Jurkat, Clone E6-1 (cell line): Measurements from ENCODE around the gene IGIP.

Experiments used
- DNase-seq: peaks from one replicate; pipeline ENCODE4 v3.0.0-alpha.2; 2011; ENCODE audit warnings: low read depth, low spot score
- H3K4me3 ChIP-seq: 2 replicates; pipeline ENCODE4 v1.5.1; 2011; ENCODE audit warnings: mild to moderate bottlenecking, low read length, control low read depth, moderate library complexity

IGIP gene

DNA sequence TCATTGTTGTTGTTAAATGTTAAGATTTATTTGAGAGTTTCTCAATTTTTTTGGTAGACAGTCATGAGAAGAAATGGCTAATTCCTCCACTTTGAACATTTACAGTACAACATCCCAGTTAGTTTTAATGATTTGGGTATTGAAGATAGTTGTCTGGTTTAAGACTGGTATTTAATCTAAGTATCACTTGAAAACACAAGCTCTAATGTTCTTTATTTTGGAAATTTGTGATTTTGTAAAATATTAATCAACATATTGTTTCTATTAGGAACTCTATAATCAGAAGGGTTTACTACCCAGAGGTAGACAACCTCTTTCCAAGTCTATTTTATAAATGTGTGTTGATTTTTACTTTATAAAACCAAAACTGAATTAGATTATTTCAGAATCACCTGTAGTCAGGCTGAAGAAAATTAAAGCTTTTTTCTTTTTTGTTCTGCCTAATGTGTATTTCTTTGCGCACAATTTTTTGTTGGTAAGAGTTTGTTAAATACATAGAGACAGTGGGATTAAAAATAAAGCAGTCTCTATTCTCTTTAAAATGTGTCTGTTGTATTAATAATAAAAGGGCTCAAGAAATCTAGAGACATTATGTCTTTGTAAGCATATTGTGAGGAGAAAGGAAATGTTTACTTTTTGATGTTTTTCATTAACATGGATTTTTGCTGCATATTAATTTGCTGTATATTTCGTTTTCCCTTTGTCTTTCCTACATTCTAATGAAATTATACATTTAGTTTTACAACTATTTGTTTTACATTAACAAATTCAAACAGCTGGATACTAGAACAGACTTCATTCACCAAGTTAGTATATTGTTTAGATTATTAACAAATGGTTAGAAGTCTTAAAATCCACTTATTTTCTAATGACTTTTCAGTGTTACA is 15.7 kb upstream of the IGIP start:
- DNase-seq: no peak
- H3K4me3 ChIP-seq: no peak overlapping the region

DNA sequence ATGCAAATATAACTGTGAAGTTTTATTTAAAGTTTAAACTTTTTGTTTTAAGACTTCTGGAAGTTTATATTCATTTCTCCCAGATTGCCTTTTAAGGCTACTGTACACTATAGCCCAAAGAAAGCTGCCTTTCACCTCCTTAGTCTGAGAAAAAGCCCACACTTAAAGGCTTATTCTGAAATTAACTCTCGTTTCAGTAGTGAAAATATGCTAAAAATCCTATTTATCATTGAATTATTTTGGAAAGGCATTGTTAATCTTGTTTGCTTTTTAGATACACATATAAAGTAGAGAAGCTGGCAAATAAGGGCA is 15.1 kb upstream of the IGIP start:
- DNase-seq: no peak
- H3K4me3 ChIP-seq: no peak overlapping the region

DNA sequence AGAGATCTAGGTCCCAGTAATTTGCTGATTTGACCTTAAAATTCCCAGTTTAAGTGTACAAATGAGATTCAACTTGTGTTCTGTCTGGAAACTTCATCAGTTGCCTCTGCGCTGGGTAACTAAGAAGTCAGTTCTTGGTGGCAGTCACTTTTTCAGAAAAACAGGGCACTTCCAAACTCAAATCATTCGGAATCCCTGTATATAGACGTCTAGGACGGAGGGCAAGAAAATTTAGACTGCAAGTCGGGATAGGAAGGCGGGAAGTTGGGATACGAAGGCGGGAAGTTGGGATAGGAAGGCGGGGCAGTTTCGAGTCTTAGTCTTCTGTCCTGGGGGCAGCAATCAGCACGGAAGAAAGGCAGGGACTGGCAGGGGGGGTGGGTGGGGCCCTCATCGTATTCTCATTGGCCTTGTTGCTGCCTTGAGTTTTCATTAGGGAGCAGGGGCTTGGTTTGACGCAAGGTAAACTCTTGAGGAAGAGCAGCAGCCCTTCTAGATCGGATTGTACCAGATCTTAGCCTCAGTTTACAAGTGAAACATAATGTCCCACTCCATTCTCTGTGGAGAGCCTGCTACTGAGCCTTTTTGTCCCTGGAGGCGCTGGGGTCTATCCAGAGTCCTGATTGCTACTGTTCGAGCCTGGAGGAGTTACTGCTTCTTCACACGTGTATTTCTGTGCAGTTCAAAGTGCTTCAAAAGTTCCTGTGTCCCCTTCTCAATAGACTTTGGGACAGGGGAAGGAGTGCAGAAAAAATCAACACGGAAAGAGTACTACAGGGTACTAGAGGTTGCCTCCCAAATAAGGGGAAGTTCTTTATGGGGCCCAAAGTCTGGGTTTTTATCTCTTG is 14.5 kb upstream of the IGIP start:
- no peak for DNase-seq
- H3K4me3 ChIP-seq: no peak overlapping the region

DNA sequence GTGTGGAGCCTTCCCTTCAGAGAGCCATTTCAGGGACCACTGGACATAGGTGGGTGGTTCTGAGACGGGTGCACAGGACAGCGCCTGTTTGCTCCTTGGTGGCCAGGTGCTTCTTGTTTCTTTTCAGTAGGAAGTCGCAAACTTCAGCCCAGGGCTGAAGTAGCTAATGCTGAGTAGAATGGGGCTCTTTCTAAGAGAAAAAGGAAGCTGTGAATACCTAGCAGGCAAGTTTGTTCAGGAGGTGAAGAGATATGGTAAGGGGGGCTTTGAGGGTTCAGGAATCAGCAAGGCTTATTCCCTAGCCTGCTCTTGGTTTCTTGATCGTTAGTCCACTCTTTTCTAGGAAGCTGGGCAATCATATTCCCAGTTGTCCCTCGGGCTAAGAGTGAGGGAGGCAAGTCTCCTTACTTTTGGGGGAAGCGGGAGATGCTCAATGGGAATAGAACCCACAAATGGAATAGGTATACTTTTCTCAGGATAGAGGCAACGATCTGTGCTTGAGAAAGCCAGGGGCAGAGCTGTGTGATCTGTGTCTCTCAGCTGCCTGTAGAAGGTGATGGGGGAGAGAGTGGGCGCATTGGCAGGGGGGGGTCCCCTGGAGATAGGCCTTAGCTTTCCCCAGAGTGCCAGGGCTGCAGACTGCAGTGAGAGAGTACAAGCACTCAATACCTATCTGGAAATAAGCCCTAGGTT is 13.7 kb upstream of the IGIP start:
- H3K4me3 ChIP-seq: no peak overlapping the region
- no peak for DNase-seq

DNA sequence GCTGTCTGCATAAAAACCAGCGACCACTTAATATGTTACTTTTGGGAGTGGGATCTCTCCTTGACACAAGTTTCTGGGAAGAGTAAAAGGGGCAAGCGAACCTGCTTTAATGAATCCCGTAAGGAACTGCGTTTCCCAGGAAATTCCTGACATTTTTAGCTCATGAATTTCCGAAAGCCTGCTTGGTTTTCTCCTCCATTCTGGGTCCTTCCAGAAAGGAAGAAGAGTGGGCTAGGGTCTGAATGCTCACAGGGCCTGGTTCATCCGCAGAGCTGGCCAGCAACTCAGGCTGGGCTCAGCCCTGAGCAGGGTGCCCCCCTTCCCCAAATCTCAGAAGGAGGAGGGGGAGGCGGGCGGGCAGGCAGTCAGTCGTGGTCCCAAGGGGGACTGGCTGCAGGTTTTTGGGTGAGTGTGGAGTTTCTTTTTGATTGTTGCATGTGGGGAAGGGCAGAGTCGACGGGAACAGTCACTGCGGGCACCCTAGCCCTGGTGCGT is 13.0 kb upstream of the IGIP start:
- peak overlapping the region; percentile 76 for H3K4me3 ChIP-seq
- no peak for DNase-seq

DNA sequence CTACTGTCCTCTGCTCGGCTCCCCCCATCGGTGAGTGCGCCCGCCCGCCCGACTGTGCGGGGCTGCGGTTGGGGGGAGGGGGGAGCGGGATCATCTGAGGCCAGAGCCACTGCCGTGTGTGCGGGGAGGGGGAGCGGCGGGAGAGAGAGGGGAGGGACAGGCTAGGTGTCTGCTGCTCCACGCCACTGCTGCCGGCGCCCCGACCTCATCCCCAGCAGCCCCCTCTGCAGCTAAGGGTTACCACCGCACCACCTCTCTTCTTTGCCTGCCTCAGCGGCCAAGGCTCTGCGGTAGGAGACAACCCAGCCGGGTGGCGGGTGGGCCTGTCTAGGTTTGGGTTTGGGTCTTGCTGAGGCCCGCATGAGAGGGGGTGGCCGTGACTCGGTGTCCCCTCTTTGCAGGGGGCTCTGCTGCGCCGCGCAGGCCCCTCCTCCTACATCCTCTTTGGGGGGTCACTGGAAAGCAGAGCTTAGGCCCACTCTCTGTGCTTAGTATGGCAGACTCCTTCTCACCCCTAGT is 12.5 kb upstream of the IGIP start:
- DNase-seq: no peak

DNA sequence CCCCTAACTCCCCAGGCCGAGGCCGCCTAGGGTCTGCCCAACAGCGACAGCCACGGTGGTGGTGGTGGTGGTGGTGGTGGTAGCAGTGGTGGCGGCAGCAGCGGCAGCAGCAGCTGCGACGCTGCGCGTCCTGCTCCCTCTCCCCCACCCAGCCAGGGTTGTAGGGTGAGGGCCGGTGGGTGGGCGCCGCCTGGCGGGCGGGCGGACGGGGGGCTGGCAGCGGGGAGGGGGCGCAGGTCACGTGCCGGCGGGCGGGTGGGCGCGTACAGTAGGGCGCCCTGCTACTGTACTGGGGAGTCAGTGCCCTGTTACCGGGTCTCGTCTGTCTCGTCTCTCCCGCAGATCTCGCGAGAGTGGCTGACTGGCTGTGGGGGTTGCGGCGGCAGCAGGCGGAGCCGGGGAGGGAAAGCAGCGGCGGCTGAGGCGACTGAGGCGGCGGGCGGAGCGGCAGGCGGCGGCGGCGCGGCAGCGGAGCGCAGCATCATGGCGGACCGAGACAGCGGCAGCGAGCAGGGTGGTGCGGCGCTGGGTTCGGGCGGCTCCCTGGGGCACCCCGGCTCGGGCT is 12.0 kb upstream of the IGIP start, which contains the start of gene PURA:
PURA (plus strand) TSS at position 411 of the 565 bp plus-strand sequence; CDS start at position 484, 73 bp downstream.
- DNase-seq: peak; percentile 92
- H3K4me3 ChIP-seq: peak within 1 kb of the TSS; percentile 76

More for the DNA sequence above, 12.5 kb upstream of the IGIP start:
- H3K4me3 ChIP-seq: peak overlapping the region; percentile 76

DNA sequence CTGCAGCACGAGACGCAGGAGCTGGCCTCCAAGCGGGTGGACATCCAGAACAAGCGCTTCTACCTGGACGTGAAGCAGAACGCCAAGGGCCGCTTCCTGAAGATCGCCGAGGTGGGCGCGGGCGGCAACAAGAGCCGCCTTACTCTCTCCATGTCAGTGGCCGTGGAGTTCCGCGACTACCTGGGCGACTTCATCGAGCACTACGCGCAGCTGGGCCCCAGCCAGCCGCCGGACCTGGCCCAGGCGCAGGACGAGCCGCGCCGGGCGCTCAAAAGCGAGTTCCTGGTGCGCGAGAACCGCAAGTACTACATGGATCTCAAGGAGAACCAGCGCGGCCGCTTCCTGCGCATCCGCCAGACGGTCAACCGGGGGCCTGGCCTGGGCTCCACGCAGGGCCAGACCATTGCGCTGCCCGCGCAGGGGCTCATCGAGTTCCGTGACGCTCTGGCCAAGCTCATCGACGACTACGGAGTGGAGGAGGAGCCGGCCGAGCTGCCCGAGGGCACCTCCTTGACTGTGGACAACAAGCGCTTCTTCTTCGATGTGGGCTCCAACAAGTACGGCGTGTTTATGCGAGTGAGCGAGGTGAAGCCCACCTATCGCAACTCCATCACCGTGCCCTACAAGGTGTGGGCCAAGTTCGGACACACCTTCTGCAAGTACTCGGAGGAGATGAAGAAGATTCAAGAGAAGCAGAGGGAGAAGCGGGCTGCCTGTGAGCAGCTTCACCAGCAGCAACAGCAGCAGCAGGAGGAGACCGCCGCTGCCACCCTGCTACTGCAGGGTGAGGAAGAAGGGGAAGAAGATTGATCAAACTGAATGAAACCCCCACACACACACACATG is 11.2 kb upstream of the IGIP start:
- peak overlapping the region; percentile 76 for H3K4me3 ChIP-seq
- no peak for DNase-seq

DNA sequence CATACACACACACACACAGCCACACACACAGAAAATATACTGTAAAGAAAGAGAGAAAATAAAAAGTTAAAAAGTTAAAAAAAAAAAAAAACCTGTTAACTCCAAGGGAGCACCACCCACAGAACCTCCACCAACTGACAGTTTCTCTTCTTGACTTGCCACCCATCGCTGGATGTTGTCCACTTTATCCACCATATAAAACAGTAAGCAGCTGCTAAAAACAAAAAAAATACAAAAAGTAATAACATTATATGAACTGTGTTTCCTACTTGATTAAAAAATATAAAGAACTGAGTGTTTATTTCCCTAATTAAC is 10.6 kb upstream of the IGIP start:
- DNase-seq: no peak
- H3K4me3 ChIP-seq: peak overlapping the region; percentile 76

DNA sequence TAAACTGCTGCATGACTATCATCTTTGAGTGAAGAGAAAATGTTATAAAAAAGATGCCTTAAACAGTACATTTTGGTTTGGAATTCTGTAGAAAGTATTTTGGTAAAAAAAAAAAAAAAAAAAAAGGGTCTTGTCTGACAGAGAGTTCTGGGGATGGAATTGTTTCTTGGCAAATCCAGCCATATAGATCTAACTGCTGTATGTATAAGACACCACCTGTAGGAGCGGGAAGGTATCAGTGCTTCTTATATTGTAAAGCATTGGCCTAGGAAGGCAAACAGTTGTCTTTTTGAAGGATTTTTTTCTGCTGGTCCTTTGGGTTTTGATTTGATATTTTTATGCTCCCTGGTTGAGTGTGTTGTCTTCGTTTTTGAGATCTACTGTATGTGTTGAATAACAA is 9.0 kb upstream of the IGIP start:
- no peak overlapping the region for H3K4me3 ChIP-seq
- no peak for DNase-seq

DNA sequence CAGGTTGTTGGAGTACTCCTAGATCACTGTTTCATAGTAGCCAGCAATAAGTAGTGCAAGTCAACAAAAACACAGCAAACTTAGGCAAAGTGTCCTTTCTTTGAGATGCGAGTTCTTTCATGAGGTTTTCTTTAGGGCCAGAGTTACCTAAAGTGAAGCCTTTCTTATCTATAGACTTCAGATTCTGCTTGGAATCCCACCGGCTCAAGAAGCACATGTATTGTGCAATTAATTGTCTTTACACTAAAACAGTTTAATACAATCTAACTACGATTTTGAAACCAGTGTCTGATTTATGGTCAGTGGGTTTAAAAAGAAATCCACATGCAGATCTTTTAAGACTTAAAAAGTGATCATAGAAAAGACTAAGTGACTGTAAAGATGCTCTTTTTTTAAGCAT is 8.2 kb upstream of the IGIP start:
- no peak overlapping the region for H3K4me3 ChIP-seq

DNA sequence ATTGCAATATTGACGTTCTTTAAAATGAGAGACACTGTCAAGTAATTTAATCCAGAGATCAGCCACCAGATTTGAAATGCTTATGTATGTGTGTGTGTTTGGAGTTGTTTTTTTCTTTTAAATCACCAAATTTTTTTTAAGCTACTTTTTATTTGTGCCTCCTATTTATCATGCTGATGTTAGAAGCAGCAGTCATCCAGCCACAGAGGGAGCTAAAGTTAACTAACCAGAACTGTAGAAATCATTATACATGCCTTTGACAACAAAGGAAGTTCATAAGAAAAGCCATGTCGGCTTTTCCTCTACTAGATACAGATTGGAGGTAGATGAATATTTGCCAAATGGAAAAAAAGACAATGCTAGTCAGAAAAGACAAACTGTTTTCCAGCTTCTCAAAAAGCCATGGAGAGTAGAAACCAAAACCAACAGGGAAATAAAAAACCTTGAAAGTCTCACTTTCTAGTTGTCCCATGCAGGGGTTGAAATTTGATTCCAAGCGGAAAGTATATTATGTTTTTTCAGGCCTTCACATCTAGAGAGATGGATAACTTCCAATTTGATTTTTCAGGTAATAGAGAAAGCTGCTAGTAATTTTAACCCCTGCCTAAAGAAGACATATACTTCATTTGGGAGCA is 7.3 kb upstream of the IGIP start:
- no peak for DNase-seq
- no peak overlapping the region for H3K4me3 ChIP-seq

More for the DNA sequence above, 8.2 kb upstream of the IGIP start:
- DNase-seq: no peak

DNA sequence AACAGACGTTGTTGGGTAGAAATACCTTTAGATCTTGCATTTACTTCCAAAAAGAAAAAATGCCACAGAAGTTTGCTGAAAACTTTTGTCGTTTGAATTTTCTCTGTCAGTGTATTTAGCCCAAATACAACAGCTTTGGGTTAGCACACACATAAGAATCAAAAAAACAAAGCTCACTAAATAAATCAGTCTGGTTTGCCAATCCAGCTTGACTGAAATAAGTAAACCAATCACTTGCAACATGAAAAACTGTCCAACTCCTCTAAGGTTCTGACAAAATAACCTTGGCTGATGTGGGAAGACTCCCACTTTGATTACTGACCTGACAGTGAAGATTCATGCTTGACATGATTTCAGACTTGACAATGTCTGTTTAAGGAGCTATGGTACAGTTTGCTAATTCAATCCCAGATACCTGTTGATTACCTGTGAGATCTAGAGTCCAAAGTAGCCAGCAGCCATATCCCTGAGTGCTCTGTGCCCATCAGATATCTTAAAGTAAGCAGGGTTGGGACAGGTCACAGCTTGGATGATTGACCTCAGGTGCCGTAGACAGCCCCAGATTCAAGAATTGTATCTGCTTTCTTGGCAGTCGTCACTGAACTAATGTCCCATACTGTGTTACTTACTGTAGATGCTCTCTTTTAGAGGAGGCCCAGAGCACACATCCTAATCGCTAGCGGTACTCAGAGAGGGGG is 727 bp downstream of the IGIP start:
- no peak overlapping the region for H3K4me3 ChIP-seq
- no peak for DNase-seq

DNA sequence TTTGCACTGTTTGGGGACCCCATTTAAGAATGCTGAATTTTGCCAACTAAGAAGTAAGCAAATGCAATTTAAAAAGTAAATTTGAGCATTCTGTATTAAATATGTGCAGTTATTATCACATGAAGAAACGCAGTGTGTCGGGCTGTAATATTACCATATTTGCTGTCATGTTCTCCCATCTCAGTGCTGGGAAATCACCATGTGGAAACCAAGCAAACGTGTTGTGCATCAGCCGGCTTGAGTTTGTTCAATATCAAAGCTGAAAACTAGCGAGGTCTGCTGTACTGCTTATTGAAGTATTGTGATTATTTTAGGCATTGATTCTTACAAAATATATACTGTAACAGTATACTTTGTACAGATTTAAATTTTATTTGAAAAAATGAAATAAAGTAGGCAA is 2.6 kb downstream of the IGIP start:
- DNase-seq: no peak
- no peak overlapping the region for H3K4me3 ChIP-seq

DNA sequence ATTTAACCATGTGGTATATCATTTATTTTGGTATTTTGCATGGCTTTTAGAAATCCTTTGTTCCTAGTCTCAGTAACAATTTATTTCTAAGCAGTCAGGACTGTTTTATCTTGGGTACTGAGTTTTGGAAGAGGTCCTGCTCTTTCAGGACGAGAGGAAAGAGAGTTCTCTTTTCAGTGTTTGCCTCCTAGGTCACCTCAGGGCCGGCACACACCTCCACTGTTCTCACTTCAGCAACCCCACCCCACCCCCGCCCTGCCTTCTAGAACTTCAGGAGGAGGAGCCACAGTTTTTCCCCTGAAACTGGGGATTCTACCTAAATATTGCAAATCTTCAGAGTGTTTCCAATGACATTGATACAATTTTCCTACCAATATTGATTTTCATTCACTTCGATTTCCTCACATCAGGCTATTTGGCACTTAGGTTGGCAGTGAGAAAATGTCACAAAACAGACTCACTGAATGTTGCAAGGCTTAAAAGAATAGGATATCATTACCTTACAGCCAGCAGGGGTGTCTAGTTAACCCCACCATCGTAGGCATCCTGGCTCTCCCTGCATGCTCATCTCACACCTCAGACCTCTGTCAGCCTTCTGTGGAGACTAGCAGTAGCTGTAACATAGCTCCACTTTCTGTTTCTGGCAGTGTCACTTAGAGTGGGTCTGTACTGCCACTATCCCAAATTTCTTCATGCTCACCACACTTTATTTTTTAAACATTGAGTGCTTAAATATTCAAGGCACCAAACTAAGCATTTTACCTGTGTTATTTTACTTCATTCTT is 5.4 kb downstream of the IGIP start:
- H3K4me3 ChIP-seq: no peak overlapping the region
- no peak for DNase-seq

DNA sequence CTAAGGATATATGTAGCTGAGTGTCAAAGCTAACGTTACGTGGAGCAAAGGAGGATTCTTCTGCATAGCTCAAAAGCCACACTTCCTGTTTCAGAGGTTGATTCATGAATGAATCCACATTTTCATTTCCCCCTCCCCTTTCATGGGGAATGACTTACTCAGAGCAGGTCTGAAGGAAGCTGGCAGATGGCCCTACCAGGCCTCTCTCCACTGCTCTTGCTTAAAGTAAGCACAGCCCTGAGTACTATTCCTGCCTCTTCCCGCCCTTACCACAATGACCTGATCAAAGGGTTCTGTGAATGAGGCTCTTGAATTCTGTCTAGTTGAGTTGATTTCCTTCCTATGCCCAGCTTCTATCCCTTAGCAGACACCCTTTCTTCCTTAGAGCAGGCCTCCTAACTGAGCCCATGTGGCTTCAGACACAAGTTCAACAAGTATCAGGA is 6.3 kb downstream of the IGIP start:
- H3K4me3 ChIP-seq: no peak overlapping the region
- peak; percentile 72 for DNase-seq
